ENCODE results near the gene HMG20B.

GRCh38 chr19:3607303-3608078 is 34.7 kb downstream of the HMG20B start:
- TF ChIP-seq CTCF (IDR thresholded peaks at IDR 0.05) (no peak), RFX5 (IDR thresholded peaks at IDR 0.05; ENCODE audit: low read length) (no peak), TAF1 (IDR thresholded peaks at IDR 0.05; ENCODE audit: borderline replicate concordance, low read depth, low read length) (no peak), RCOR1 (IDR thresholded peaks at IDR 0.05; ENCODE audit: low read length) (no peak), EP300 (IDR thresholded peaks at IDR 0.05; ENCODE audit: borderline replicate concordance in 1 of 2, low read depth in 1 of 2, low read length in 1 of 2) (no peak), YY1 (IDR thresholded peaks at IDR 0.05; ENCODE audit: low read depth) (no peak), MEF2A (IDR thresholded peaks at IDR 0.05; ENCODE audit: borderline replicate concordance, low read depth) (no peak), POLR2AphosphoS5 (IDR thresholded peaks at IDR 0.05; ENCODE audit: low read depth, low read length) (no peak), GATA2 (CRISPR knock-in tag; IDR thresholded peaks at IDR 0.05) (no peak), NRF1 (IDR thresholded peaks at IDR 0.05; ENCODE audit: low read depth, low read length) (no peak), SMC3 (IDR thresholded peaks at IDR 0.05; ENCODE audit: low read depth, low read length) (no peak), MAX (IDR thresholded peaks at IDR 0.05; ENCODE audit: low read depth) (no peak)
